Suprapubic skin (tissue), 4 donors: Measurements from ENCODE around the gene ARID4B.

ENCODE experiments used
- CTCF ChIP-seq, 2 donors: fragments of 200-600 bp in 1 of 2; fragments of 450-650 bp in 1 of 2; sonication (generic) in 1 of 2; IDR thresholded peaks; one replicate each; pipeline ENCODE4 v1.5.1; 2016 to 2019; ENCODE audit warnings: antibody characterized with exemption in 2 of 2, mild to moderate bottlenecking in 1 of 2, moderate library complexity in 1 of 2
- EP300 ChIP-seq: sonication (generic); formaldehyde crosslinking; IDR thresholded peaks from one replicate; pipeline ENCODE4 v1.6.1; 2017; ENCODE audit warnings: antibody characterized with exemption
- POLR2A ChIP-seq, 2 donors: fragments of 450-650 bp; IDR thresholded peaks; one replicate each; pipeline ENCODE4 v1.6.1; 2017; ENCODE audit warnings: antibody characterized with exemption in 2 of 2, mild to moderate bottlenecking in 2 of 2, moderate library complexity in 2 of 2
- POLR2AphosphoS5 ChIP-seq, 3 donors: sonication (generic); formaldehyde crosslinking; IDR thresholded peaks; one replicate each; pipeline ENCODE4 v1.6.1; 2017; ENCODE audit warnings: antibody characterized with exemption in 3 of 3

- no peak for TF ChIP-seq CTCF (IDR thresholded peaks at IDR 0.05)
- no peak for TF ChIP-seq EP300
- no peak for TF ChIP-seq POLR2AphosphoS5 (IDR thresholded peaks at IDR 0.05)
- TF ChIP-seq POLR2A (IDR thresholded peaks at IDR 0.05) = no peak
These were observed 91.9 kb downstream of the ARID4B start for GRCh38 chr1:235236128-235236527.
